ENCODE results near the gene ISCA2.
A peak's percentile ranks its signal among the peaks of the same experiment; 100 is the strongest.
"Not testable (repeated sequence)": the region's sequence is repeated elsewhere in the genome, so short reads cannot be mapped to it uniquely, and the experiment has no call there.

The ISCA2 gene

DNA sequence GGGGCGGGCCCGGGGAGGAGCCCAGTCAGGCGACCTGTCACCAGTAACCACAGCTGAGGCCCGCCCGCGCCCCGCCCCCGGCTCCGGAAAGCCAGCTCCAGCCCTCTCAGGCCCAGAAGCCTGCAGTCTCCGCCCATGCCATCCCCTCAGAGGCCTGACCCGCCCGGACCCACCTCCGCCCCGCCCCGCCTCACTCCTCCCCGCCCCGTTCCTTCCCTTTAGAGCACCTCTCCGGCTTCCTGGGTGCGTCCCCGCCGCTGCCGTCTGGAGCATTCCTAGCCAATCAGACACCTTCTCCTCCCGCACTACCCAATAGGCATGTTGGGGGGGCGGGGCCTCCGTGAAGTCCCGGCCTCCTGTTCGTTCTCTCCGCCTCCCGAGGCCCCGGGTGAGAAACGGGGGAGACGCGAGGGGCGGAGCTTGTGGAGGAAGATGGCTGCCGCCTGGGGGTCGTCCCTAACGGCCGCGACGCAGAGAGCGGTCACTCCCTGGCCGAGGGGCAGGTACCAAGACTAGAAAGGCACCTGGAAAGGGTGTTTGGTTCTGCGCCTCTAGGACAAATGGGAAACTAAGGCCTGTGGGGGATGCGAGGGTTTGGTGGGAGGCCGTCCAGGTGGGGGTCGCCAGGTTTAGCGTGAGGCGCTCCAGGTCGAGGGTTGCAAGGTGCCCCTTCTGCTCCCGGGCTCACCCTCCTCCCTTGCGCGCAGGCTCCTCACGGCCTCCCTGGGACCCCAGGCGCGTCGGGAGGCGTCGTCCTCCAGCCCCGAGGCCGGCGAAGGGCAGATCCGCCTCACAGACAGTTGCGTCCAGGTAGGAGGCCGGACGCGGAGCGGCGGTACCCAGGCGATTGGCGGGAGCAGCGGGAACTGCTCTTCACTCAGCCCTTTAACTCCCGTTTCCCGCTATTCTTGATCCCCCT lies at the start of gene ISCA2:
Gene ISCA2 (plus strand): TSS at position 423 of the 919 bp plus-strand sequence. CDS start 10 bp downstream, at position 433.
- Histone ChIP-seq H3K9ac (ENCODE audit: low read length) (peak within 1 kb of the TSS; percentile 70), H3K9me3 (replicated peaks; ENCODE audit: insufficient read depth, low read length) (no peaks in the 10 kb centered on the region), H2AFZ (ENCODE audit: low read length) (peak within 1 kb of the TSS; percentile 89), H3K9me2 (replicated peaks; ENCODE audit: insufficient read depth, low read length) (no peaks in the 10 kb centered on the region), H4K20me1 (ENCODE audit: insufficient read depth, low read length) (no peaks in the 10 kb centered on the region), H3F3A (ENCODE audit: insufficient read depth, low read length) (peaks cover 5% of the 10 kb centered on the region; the same call in 1 of the 2 replicates), H3K4me3 (ENCODE audit: low read length) (peak within 1 kb of the TSS; percentile 85), H3K4me1 (ENCODE audit: low read length) (0 out of 2 replicates have a peak, but pooled peaks cover 5% of the 10 kb centered on the region), H3K4me2 (ENCODE audit: low read depth, low read length) (peak within 1 kb of the TSS; percentile 74), H3K27ac (ENCODE audit: low read length) (peak within 1 kb of the TSS; percentile 25; the same call in 1 of the 2 replicates), H3K36me3 (replicated peaks; ENCODE audit: insufficient read depth, low read length) (no peaks in the 10 kb centered on the region), H3K27me3 (replicated peaks; ENCODE audit: insufficient read depth, low read length) (no peaks in the 10 kb centered on the region), H3K79me2 (ENCODE audit: low read length) (peaks cover 8% of the 10 kb centered on the region; the same call in 1 of the 2 replicates)
- peak; percentile 93 for DNase-seq
- TF ChIP-seq CTCF (IDR thresholded peaks at IDR 0.05; ENCODE audit: low read length) (no peak), EZH2 (optimal IDR thresholded peaks at IDR 0.05; ENCODE audit: low read depth, low read length) (no peak), EZH2phosphoT487 (IDR thresholded peaks at IDR 0.05; ENCODE audit: low read length) (no peak)

GRCh38 chr14:74444866-74445265 lies 48.7 kb upstream of the ISCA2 start:
- H3K9me2 ChIP-seq (replicated peaks; ENCODE audit: insufficient read depth, low read length), result no peaks in the 10 kb centered on the region
- H3K9ac ChIP-seq (ENCODE audit: low read length), result no peak overlapping the region
- H2AFZ ChIP-seq (ENCODE audit: low read length), result no peak overlapping the region
- no peak for DNase-seq
- no peak for TF ChIP-seq EZH2phosphoT487 (IDR thresholded peaks at IDR 0.05; ENCODE audit: low read length)
- no peaks in the 10 kb centered on the region for H3K4me1 ChIP-seq (ENCODE audit: low read length)
- H4K20me1 ChIP-seq (ENCODE audit: insufficient read depth, low read length), result no peaks in the 10 kb centered on the region
- no peaks in the 10 kb centered on the region for H3F3A ChIP-seq (ENCODE audit: insufficient read depth, low read length)
- H3K27ac ChIP-seq (ENCODE audit: low read length), result no peak overlapping the region
- no peaks in the 10 kb centered on the region for H3K27me3 ChIP-seq (replicated peaks; ENCODE audit: insufficient read depth, low read length)
- H3K9me3 ChIP-seq (replicated peaks; ENCODE audit: insufficient read depth, low read length), result no peaks in the 10 kb centered on the region
- H3K4me3 ChIP-seq (ENCODE audit: low read length), result no peak overlapping the region
- H3K36me3 ChIP-seq (replicated peaks; ENCODE audit: insufficient read depth, low read length), result no peaks in the 10 kb centered on the region
- H3K4me2 ChIP-seq (ENCODE audit: low read depth, low read length), result no peak overlapping the region
- H3K79me2 ChIP-seq (ENCODE audit: low read length), result no peaks in the 10 kb centered on the region

DNA sequence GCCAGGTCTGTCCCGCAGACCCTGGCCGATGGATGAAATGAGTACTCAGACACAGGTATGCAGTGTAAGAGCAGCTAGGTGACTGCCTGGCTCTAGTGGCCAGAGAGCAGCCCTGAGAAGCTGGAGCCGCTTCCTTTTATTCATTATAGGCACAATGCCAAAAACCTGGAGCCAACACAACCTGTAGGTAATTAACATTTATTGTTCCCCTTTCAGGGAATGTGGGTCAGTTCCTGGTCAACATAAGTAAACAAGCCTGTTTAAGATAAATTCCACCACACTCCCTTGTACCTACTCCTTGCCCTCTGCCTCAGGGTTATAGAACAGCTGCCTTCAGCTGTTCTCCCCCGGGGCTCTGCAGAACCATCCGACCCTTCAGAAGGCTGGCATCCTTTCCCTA lies 39.2 kb upstream of the ISCA2 start:
- not testable (repeated sequence) for H3K9me2 ChIP-seq (replicated peaks; ENCODE audit: insufficient read depth, low read length); H3K27ac ChIP-seq (ENCODE audit: low read length); H3K4me2 ChIP-seq (ENCODE audit: low read depth, low read length); DNase-seq; H3F3A ChIP-seq (ENCODE audit: insufficient read depth, low read length); H2AFZ ChIP-seq (ENCODE audit: low read length); H3K27me3 ChIP-seq (replicated peaks; ENCODE audit: insufficient read depth, low read length); H3K4me1 ChIP-seq (ENCODE audit: low read length); H3K79me2 ChIP-seq (ENCODE audit: low read length); H3K36me3 ChIP-seq (replicated peaks; ENCODE audit: insufficient read depth, low read length); H3K9me3 ChIP-seq (replicated peaks; ENCODE audit: insufficient read depth, low read length); H3K4me3 ChIP-seq (ENCODE audit: low read length); H4K20me1 ChIP-seq (ENCODE audit: insufficient read depth, low read length); H3K9ac ChIP-seq (ENCODE audit: low read length)

DNA sequence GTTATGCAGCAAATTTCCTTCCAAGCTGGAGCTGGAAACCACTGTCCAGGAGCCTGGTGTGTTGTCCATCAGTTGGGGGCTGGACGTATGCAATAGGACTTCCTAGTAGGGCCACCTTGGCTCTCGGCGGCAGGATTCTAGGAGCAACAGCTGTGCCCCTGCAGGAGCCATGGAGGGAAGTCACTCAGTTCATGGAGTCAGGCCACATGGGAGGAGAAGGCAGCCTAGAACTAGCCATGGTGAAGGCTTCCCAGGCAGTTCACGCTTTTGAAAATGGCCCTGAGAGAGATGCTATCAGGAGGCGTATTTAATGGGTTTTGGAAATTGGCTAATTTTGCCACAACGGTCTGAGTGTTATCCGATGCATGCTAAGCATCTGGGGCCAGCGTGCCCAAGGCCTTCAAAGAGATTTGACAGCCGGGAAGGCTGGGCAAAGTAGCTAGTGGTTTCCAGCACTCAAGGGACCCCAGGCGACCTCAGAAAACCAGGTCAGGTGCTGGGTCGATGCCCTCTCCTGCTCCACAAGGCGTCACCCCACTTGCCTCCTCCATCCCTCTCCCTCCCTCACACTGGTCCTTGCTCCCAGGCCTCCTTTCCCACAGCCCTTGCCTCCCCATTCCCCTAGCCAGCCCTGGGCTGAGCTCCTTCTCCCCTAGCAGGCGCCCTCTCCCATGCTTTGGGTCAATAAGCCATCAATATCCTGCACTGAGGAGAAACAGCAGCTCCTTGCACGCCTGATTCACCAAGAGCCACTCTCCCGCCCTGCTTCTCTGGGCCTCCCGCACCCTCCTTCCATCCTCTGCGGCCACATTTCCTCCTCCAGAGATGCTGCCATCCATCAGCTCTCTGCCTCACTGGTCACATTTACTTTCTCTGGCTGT lies 36.6 kb upstream of the ISCA2 start:
- Histone ChIP-seq H2AFZ (ENCODE audit: low read length) (no peak overlapping the region), H3K9ac (ENCODE audit: low read length) (no peak overlapping the region), H3K4me2 (ENCODE audit: low read depth, low read length) (no peak overlapping the region), H3K4me3 (ENCODE audit: low read length) (no peak overlapping the region), H3K36me3 (replicated peaks; ENCODE audit: insufficient read depth, low read length) (no peaks in the 10 kb centered on the region), H3K4me1 (ENCODE audit: low read length) (no peaks in the 10 kb centered on the region), H3K79me2 (ENCODE audit: low read length) (no peaks in the 10 kb centered on the region), H4K20me1 (ENCODE audit: insufficient read depth, low read length) (no peaks in the 10 kb centered on the region), H3F3A (ENCODE audit: insufficient read depth, low read length) (peaks cover 4% of the 10 kb centered on the region; the same call in 1 of the 2 replicates), H3K9me2 (replicated peaks; ENCODE audit: insufficient read depth, low read length) (no peaks in the 10 kb centered on the region), H3K27me3 (replicated peaks; ENCODE audit: insufficient read depth, low read length) (no peaks in the 10 kb centered on the region), H3K27ac (ENCODE audit: low read length) (no peak overlapping the region), H3K9me3 (replicated peaks; ENCODE audit: insufficient read depth, low read length) (no peaks in the 10 kb centered on the region)
- TF ChIP-seq EZH2 (optimal IDR thresholded peaks at IDR 0.05; ENCODE audit: low read depth, low read length), result no peak
- TF ChIP-seq CTCF (IDR thresholded peaks at IDR 0.05; ENCODE audit: low read length), result no peak
- no peak for TF ChIP-seq EZH2phosphoT487 (IDR thresholded peaks at IDR 0.05; ENCODE audit: low read length)
- DNase-seq, result no peak
